SW480 (cell line): ENCODE measurements around the gene PNLIPRP3.

Experiments
- DNase-seq: peaks from one replicate; pipeline ENCODE4 v3.0.0-alpha.2; 2016; ENCODE audit warnings: low spot score

PNLIPRP3 gene

GRCh38 chr10:116510565-116510964 lies 82.9 kb downstream of the PNLIPRP3 start:
- no peak for DNase-seq

GRCh38 chr10:116511365-116511764 lies 83.7 kb downstream of the PNLIPRP3 start:
- DNase-seq, result no peak

- DNase-seq, result peak; percentile 33
Observed at GRCh38 chr10:116521424-116522290, 94.0 kb downstream of the PNLIPRP3 start.

GRCh38 chr10:116522803-116523381 lies 95.2 kb downstream of the PNLIPRP3 start:
- DNase-seq, result no peak

- no peak for DNase-seq
Observed at GRCh38 chr10:116524736-116525135, 97.1 kb downstream of the PNLIPRP3 start.

- DNase-seq, result no peak
Observed at GRCh38 chr10:116526219-116526618, 98.6 kb downstream of the PNLIPRP3 start.
